ENCODE results near the gene CCR3. TPM values are rescaled to one million over a fixed set of nuclear protein-coding genes. Genes with fewer than 3 reads are reported as not detected.

Gene CCR3
- total RNA-seq, 1 experiment from 2014 or later: not detected

- ChIA-PET POLR2A (no interaction called here), CTCF (no interaction called here)
- in situ Hi-C loops (cut with HindIII; ENCODE audit: low pct_unique_long_range_greater_than_20kb, low sequenced_read_pairs) (no loop called here), intact Hi-C loops (cut with micrococcal nuclease; ENCODE audit: unreplicated experiment) (no loop called here)
- Histone ChIP-seq H3K27me3 (ENCODE audit: control insufficient read depth, insufficient read depth, low read length) (no peaks in the 10 kb centered on the region), H3K27ac (ENCODE audit: low read length) (no peak overlapping the region), H3K36me3 (ENCODE audit: control insufficient read depth, insufficient read depth, low read length) (no peaks in the 10 kb centered on the region), H3K4me1 (ENCODE audit: control insufficient read depth, insufficient read depth, low read length) (no peaks in the 10 kb centered on the region), H3K9me3 (ENCODE audit: control insufficient read depth, insufficient read depth, low read depth, low read length) (no peaks in the 10 kb centered on the region), H3K4me3 (ENCODE audit: low read depth in 2 of 2, low read length in 2 of 2) (no peak overlapping the region)
- DNase-seq (ENCODE audit: low read depth, low spot score) (no peak), ATAC-seq (no peak)
- no TSS peak for BruUV-seq (replicated peaks)
- TF ChIP-seq TCF7L2 (IDR thresholded peaks at IDR 0.05; ENCODE audit: low read depth, low read length) (no peak), POLR2AphosphoS5 (IDR thresholded peaks at IDR 0.05; ENCODE audit: low read depth, low read length) (no peak)
These were observed 10.7 kb downstream of the CCR3 start for GRCh38 chr3:46252980-46253379.

GRCh38 chr3:46258525-46258924, 16.3 kb downstream of the CCR3 start:
- ATAC-seq (no peak), DNase-seq (ENCODE audit: low read depth, low spot score) (no peak)
- no peaks in the 10 kb centered on the region for H3K4me1 ChIP-seq (ENCODE audit: control insufficient read depth, insufficient read depth, low read length)
- peaks cover 4% of the 10 kb centered on the region for H3K27me3 ChIP-seq (ENCODE audit: control insufficient read depth, insufficient read depth, low read length)
- no peak overlapping the region for H3K4me3 ChIP-seq (ENCODE audit: low read depth in 2 of 2, low read length in 2 of 2)
- CTCF ChIA-PET: no interaction called here
- no peaks in the 10 kb centered on the region for H3K9me3 ChIP-seq (ENCODE audit: control insufficient read depth, insufficient read depth, low read depth, low read length)
- BruUV-seq (replicated peaks): no TSS peak
- H3K36me3 ChIP-seq (ENCODE audit: control insufficient read depth, insufficient read depth, low read length): no peaks in the 10 kb centered on the region
- no peak overlapping the region for H3K27ac ChIP-seq (ENCODE audit: low read length)
- intact Hi-C loops (cut with micrococcal nuclease; ENCODE audit: unreplicated experiment): no loop called here
- in situ Hi-C loops (cut with HindIII; ENCODE audit: low pct_unique_long_range_greater_than_20kb, low sequenced_read_pairs): no loop called here
- no peak for TF ChIP-seq TCF7L2 (IDR thresholded peaks at IDR 0.05; ENCODE audit: low read depth, low read length)
- TF ChIP-seq CTCF (IDR thresholded peaks at IDR 0.05): no peak
- TF ChIP-seq, protein P1, sequence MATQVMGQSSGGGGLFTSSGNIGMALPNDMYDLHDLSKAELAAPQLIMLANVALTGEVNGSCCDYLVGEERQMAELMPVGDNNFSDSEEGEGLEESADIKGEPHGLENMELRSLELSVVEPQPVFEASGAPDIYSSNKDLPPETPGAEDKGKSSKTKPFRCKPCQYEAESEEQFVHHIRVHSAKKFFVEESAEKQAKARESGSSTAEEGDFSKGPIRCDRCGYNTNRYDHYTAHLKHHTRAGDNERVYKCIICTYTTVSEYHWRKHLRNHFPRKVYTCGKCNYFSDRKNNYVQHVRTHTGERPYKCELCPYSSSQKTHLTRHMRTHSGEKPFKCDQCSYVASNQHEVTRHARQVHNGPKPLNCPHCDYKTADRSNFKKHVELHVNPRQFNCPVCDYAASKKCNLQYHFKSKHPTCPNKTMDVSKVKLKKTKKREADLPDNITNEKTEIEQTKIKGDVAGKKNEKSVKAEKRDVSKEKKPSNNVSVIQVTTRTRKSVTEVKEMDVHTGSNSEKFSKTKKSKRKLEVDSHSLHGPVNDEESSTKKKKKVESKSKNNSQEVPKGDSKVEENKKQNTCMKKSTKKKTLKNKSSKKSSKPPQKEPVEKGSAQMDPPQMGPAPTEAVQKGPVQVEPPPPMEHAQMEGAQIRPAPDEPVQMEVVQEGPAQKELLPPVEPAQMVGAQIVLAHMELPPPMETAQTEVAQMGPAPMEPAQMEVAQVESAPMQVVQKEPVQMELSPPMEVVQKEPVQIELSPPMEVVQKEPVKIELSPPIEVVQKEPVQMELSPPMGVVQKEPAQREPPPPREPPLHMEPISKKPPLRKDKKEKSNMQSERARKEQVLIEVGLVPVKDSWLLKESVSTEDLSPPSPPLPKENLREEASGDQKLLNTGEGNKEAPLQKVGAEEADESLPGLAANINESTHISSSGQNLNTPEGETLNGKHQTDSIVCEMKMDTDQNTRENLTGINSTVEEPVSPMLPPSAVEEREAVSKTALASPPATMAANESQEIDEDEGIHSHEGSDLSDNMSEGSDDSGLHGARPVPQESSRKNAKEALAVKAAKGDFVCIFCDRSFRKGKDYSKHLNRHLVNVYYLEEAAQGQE (IDR thresholded peaks at IDR 0.05; ENCODE audit: insufficient read depth in 1 of 2, low read depth in 2 of 2, low read length in 1 of 2): no peak
- no peak for TF ChIP-seq POLR2AphosphoS5 (IDR thresholded peaks at IDR 0.05; ENCODE audit: low read depth, low read length)
- no peak for TF ChIP-seq SIN3A (IDR thresholded peaks at IDR 0.05; ENCODE audit: borderline replicate concordance, insufficient read depth, low read depth, low read length)
- POLR2A ChIA-PET: no interaction called here

- no peaks in the 10 kb centered on the region for H3K36me3 ChIP-seq (ENCODE audit: control insufficient read depth, insufficient read depth, low read length)
- H3K27me3 ChIP-seq (ENCODE audit: control insufficient read depth, insufficient read depth, low read length): peaks cover 4% of the 10 kb centered on the region
- ChIA-PET CTCF (no interaction called here), POLR2A (no interaction called here)
- no peaks in the 10 kb centered on the region for H3K4me1 ChIP-seq (ENCODE audit: control insufficient read depth, insufficient read depth, low read length)
- no peak overlapping the region for H3K4me3 ChIP-seq (ENCODE audit: low read depth in 2 of 2, low read length in 2 of 2)
- ATAC-seq (no peak), DNase-seq (ENCODE audit: low read depth, low spot score) (no peak)
- TF ChIP-seq SIN3A (IDR thresholded peaks at IDR 0.05; ENCODE audit: borderline replicate concordance, insufficient read depth, low read depth, low read length) (no peak), TCF7L2 (IDR thresholded peaks at IDR 0.05; ENCODE audit: low read depth, low read length) (no peak)
- in situ Hi-C loops (cut with HindIII; ENCODE audit: low pct_unique_long_range_greater_than_20kb, low sequenced_read_pairs): no loop called here
- no peak overlapping the region for H3K27ac ChIP-seq (ENCODE audit: low read length)
- intact Hi-C loops (cut with micrococcal nuclease; ENCODE audit: unreplicated experiment): no loop called here
- no peaks in the 10 kb centered on the region for H3K9me3 ChIP-seq (ENCODE audit: control insufficient read depth, insufficient read depth, low read depth, low read length)
- no TSS peak for BruUV-seq (replicated peaks)
These were observed 19.8 kb downstream of the CCR3 start for GRCh38 chr3:46261926-46262594.

Measured in Panc1 (cell line).